Stimulated activated CD4-positive, alpha-beta T cell treated with anti-CD3 and anti-CD28 coated beads, TNF-alpha, amount 100 ng/mL, for 4 hours (primary cell): ENCODE data around the gene GPS1.

ENCODE experiments used
- DNase-seq, 3 experiments: peaks; one replicate each; pipeline ENCODE4 v3.0.0-alpha.2; 2020; ENCODE audit warnings: low read depth in 3 of 3

The GPS1 gene

GRCh38 chr17:82059272-82060000 lies 7.7 kb downstream of the GPS1 start:
- DNase-seq: no peak

- no peak for DNase-seq
These were observed 8.3 kb downstream of the GPS1 start for GRCh38 chr17:82060001-82060380.

GRCh38 chr17:82060614-82061013 lies 8.9 kb downstream of the GPS1 start:
- no peak for DNase-seq

- DNase-seq: no peak
These were observed 9.6 kb downstream of the GPS1 start for GRCh38 chr17:82061047-82061925.

DNA sequence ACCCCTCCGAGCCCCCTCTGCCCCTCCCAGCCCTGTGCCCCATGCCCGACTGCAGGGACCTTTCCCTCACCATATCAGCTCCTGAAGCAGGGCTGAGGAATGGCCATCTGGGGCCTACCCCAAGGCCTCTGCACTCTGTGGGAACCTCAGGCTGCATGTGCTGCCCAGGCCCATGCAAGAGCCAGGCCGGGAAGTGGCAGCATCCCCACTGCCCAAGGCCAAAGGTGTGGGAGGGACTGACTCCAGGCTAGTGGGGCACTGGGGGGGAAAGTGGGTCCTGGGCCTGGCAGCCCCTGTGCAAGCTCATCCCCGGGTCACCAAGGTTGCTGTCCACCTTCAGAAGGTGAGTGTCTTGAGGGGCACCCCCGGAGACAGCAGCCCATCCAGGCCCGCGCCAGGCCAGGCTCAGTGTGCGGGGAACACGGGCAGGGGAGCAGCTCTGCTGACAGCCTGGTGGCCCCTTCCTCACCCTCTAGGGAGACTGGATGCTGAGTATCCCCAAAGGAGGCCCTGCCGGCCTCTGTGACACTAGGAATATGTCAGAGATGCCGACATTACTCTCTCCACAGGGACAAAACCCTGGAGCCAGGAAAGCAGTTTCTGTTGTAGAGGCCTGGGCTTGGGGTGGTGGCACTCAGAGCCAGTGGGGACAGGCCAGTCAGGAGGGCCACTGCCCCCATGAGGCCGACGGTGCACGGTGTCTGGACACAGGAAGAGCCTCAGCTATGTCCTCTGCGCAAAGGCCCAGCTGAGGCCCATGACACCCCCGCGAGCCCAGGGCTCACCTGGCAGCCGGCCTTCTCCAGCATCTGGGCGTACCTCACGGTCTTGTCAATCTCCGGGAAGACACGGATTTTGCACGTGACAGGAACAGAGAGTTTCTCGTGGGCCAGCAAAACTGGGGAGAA lies 10.6 kb downstream of the GPS1 start:
- DNase-seq: no peak

GRCh38 chr17:82062984-82063368 lies 11.3 kb downstream of the GPS1 start:
- no peak for DNase-seq

GRCh38 chr17:82063424-82064415 lies 12.0 kb downstream of the GPS1 start:
- DNase-seq: no peak

DNA sequence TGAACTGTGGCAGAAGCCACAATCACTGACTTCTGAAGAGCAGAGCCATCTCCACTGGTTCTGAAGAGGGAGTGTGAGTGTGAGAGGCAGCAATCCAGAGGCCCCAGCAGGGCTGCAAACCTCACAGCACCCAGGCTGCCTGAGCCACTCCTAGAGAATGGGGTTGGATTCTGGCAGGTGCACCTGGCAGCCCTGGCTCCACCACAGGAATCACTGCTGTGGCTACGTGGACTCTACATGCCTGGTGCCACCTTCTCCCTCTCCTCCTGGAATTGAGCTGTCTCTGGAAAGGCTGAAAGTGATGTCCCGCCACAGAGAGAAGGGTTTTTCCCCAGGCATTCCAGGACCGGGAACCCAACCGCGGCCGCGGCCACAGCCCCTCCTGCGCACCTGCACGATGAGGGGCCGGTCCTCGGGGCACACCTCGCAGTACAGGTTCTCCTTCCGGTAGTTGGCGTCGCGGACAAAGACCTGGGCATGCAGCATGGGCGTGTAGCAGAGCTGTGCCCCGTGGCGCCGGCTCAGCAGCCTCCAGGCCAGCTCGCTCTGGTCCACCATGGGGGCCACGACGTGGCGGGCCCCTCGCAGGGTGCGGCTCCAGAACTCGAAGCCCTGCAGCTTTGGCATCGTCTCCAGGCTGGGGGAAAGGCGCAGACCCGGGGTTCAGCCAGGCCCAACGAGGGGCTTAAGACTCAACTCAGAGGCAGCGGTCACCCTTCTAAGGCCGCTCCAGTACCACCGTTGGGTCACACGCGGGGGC lies 12.9 kb downstream of the GPS1 start:
- no peak for DNase-seq

- no peak for DNase-seq
These were observed 13.5 kb downstream of the GPS1 start for GRCh38 chr17:82065193-82065637.

DNA sequence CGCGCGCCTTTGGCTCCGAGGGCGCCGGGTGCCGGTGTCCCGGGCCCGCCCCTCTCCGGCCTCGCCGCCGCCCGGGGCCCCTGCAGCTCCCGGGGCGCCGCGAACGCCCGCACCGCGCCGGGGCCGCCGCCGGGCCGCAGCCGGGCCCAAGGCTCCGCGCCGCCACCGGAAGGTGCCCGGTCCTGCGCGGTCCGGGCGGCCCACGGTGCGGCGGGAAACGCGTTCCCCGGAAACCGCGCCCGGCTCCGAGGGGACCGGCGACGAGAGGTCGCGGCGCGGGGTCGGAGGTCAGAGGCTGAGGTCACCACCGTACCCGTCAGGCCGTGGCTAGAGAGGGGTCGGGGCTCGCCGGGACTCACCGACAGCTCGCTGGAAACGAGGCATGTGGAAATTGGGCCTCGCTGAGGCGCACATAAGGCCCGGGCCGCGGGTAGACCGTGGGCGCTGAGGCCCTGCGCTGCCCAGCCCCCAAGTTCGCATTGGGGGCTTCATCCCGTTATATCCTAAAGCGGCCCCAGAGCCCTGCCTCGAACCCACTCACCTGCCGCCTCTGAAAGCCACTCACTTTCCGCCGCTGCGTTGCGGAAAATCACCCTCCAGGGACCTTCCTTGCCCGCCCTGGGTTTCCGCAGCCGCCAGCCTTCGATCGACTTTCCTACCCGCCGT lies 14.1 kb downstream of the GPS1 start, which contains the start of gene DUS1L:
Gene DUS1L, minus strand, starts transcription at position 167 of the 666 bp plus-strand sequence. CDS start 745 bp downstream, outside the sequence.
- peak; percentile 50 to 69 (median 51) for DNase-seq

DNA sequence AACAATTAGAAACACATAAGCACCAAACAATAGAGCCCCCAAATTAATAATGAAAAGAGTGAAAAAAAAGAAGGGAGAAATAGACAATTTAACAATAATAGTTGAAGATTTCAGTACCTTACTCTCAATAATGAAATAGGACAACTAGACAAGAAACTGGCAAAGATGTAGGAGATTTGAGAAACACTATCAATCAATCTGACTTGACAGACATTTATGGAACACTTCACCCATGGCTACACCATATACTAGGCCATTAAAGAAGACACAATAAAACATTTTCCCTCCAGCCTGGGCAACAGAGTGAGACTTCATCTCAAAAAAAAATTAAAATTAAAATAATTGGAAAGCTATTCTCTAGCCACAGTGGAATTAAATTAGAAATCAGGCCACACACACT lies 18.9 kb downstream of the GPS1 start:
- DNase-seq: no peak

DNA sequence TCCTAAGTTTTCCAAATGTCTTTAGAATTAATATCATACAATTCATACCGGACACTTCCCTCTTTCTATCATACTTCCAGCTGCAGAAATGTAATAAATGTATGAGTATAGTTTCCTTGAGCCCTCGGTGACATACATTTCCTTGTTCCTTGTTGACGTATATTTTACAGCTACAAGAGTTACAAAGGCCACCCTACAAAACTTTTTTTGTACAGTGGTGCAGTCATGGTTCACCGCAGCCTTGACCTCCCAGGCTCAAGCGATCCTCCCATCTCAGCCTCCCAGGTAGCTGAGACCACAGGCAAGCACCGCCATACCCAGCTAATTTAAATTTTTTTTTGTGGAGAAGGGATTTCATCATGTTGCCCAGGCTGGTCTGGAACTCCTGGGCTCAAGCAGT lies 21.1 kb downstream of the GPS1 start:
- DNase-seq: no peak

- no peak for DNase-seq
These were observed 21.7 kb downstream of the GPS1 start for GRCh38 chr17:82073446-82073845.

DNA sequence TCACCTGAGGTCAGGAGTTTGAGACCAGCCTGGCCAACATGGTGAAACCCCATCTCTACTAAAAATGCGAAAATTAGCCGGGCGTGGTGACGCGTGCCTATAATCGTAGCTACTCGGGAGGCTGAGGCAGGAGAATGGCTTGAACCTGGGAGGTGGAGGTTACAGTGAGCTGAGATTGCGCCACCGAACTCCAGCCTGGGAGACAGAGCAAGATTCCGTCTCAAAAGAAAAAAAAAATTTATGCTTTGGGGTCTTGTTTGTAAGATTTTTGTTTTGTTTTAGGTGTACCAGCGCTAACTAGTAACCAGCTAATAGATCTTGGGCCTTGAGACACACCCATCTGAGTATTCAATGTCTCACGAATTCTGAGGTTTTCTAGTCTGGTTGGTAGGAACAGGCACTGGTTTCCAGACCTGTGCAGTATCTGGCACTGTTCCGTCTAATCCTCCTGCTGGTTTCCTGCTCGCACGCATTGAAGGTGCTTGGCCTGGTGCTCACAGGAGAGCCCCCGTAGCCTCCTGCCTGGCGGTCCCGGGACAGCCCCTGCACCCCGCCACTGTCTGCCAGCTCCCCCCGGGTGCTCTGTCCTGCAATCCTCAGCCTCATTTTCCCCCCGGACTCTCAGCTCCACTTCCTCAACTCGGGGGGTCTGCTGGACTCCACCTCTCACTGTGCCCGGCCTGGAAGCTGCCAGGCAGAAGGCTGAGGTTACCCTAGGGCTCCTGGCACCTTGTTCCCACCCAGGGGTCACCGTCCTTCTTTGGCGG lies 24.5 kb downstream of the GPS1 start:
- no peak for DNase-seq

DNA sequence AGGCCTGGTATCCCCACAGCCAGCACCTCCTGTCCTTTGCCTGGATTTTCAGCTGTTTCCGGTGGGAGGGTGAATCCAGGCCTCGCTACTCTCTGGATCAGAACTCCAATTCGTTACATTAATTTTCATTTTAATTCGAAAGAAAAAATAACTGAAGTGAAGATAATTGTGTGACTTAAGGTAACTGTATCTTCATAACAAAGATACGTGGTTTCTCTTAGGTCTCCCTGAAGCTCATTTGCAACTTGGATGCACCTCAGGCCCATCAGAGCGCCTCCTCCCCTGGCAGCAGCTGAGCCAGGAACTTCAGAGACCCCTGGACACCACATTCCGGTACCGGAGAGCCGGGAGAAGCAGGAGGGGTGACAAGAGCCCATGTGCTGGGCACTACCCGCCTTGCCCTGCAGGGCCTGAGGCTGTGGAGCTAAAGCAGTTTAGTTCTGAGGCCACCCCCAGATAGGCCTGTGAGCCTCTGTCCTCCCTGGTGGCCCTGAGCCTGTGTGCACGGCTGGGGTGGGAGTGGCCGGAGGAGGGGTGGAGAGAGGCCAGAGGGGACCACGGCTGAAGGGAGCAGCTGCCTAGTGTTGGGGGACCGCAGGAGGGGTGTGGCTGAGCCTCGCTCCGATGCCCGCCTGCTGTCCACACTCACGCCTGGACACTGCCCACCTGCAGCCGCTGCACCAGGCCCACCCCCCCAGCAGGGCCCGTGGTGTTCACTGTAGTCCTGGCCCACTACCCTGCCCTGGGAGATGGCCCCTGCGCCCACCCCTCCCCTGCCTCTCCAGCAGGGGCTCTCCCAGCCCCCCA lies 25.3 kb downstream of the GPS1 start:
- no peak for DNase-seq

DNA sequence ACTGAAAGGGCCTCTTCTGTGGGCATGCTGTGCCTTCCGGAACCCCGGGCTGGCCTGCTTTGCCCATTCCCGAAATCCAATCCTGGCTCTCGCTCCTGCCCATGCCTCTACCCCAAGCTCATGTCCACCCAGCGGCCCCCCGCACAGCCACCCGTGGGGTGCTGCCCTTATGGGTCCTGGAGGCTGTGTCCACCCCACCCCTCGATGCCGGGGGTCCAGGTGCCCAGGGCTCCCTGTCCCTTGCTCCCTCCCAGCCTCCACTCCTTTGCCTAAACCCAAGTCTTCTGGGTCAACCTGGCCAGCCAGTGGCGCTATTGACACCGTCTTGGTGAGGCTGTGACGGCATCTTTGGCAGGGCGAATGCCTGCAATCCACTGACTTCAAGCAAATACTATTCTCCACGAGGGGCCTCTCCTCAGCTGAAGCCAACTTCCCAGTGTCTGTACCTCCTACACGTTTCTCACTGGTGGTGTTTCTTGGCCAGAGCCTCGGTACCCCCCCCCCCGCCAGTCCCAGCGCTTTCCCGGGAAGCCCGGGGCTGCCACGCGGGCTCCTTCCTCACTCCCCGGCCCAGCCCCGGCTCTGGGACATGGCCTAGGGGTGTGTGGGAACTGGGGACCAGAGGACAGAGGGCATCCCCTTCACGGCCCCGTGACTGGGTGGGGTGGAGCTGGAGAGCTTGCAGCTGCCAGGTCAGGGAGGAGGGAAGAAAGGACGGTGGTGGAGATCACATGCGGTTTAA lies 26.1 kb downstream of the GPS1 start:
- no peak for DNase-seq

DNA sequence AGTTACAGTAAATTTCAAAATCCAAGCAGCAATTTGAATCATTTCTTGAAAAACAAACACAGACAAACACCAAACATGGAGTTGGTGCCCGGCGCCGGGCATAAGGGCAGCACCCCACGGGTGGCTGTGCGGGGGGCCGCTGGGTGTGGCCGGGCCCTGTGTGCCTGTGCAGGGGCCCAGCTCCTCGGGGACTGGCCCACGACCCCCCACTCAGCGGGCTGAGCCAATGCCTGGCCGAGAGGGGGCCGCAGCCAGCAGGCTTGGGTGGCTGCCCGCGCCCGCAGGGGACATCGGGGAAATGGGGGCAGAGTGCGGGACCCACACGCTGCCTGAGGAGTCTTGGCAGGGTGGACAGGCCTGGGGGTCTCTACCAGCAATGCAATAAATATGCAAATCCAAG lies 26.7 kb downstream of the GPS1 start:
- no peak for DNase-seq
